B cell (primary cell): ENCODE data around the gene MUC4. TPM values are rescaled to one million over a fixed set of nuclear protein-coding genes. Genes with fewer than 3 reads are reported as not detected.

Source experiments
- ATAC-seq: fragments of 200-7000 bp; cut with Tn5 transposase; one replicate; pipeline ENCODE4 v1.10.0; 2021; ENCODE audit warnings: low read depth, mild to moderate bottlenecking, moderate number of reproducible peaks, moderate library complexity
- CTCF ChIA-PET: fragments of 350-600 bp; sonication (Branson Sonifier 250); formaldehyde crosslinking; loops from one replicate; lab custom pipeline; 2021; ENCODE audit warnings: antibody characterized with exemption, inconsistent platforms; lab: Charles Lee
- POLR2A ChIA-PET: fragments of 350-600 bp; sonication (Branson Sonifier 250); formaldehyde crosslinking; loops from one replicate; lab custom pipeline; 2021; ENCODE audit warnings: antibody characterized with exemption; lab: Charles Lee
- DNase-seq: peaks from one replicate; pipeline ENCODE4 v3.0.0; 2013
- H2AFZ ChIP-seq: 2 replicates; pipeline ENCODE4 v1.6.1; 2012; ENCODE audit warnings: mild to moderate bottlenecking, low read depth, low read length; ENCODE audit not compliant: insufficient read depth, poor library complexity, severe bottlenecking
- H3K27ac ChIP-seq, 2 donors: 1 replicate in 1 of 2; 2 replicates in 1 of 2; pipeline ENCODE4 v1.5.1; 2012 to 2013; ENCODE audit warnings: low read length in 2 of 2, mild to moderate bottlenecking in 2 of 2, moderate library complexity in 1 of 2
- H3K27me3 ChIP-seq, 4 experiments: fragments of 200-600 bp in 1 of 4; sonication (generic) in 1 of 4; replicated peaks in 1 of 4; 1 replicate in 2 of 4; 2 replicates in 2 of 4; pipeline versions ENCODE4 v1.6.1 to v1.7.0; 2013 to 2016; ENCODE audit warnings: low read length in 3 of 4, mild to moderate bottlenecking in 2 of 4, mixed read lengths in 1 of 4, moderate library complexity in 1 of 4; ENCODE audit not compliant: insufficient read depth in 4 of 4, control insufficient read depth in 3 of 4; ENCODE audit errors: control extremely low read depth in 1 of 4
- H3K36me3 ChIP-seq, 2 experiments: replicated peaks in 1 of 2; 1 replicate in 1 of 2; 2 replicates in 1 of 2; pipeline versions ENCODE4 v1.6.1 to v1.7.1; 2013; ENCODE audit warnings: low read length in 1 of 2; ENCODE audit not compliant: insufficient read depth in 2 of 2, control insufficient read depth in 1 of 2; ENCODE audit errors: control extremely low read depth in 1 of 2, extremely low read depth in 1 of 2
- H3K4me1 ChIP-seq, 2 donors: fragments of 200-600 bp in 1 of 2; sonication (generic) in 1 of 2; 1 replicate in 1 of 2; 2 replicates in 1 of 2; pipeline versions ENCODE4 v1.5.1 to v1.6.1; 2013 to 2017; ENCODE audit warnings: low read length in 2 of 2; ENCODE audit not compliant: control insufficient read depth in 2 of 2, insufficient read depth in 2 of 2
- H3K4me2 ChIP-seq: replicated peaks from 2 replicates; pipeline ENCODE3; 2012; ENCODE audit warnings: mild to moderate bottlenecking, low read depth, low read length; ENCODE audit not compliant: poor library complexity, severe bottlenecking
- H3K4me3 ChIP-seq, 5 experiments: fragments of 200-600 bp in 1 of 5; sonication (generic) in 1 of 5; 1 replicate in 3 of 5; 2 replicates in 2 of 5; pipeline versions ENCODE4 v1.5.1 to v1.7.0; 2011 to 2016; ENCODE audit warnings: low read length in 4 of 5, mild to moderate bottlenecking in 4 of 5, low read depth in 2 of 5, control low read depth in 1 of 5, moderate library complexity in 1 of 5; ENCODE audit not compliant: insufficient read depth in 1 of 5; ENCODE audit errors: control extremely low read depth in 1 of 5, extremely low read depth in 1 of 5
- H3K79me2 ChIP-seq: fragments of 200-600 bp; sonication (generic); one replicate; pipeline ENCODE4 v1.6.0; 2016; ENCODE audit warnings: low read length; ENCODE audit not compliant: control insufficient read depth, insufficient read depth
- H3K9ac ChIP-seq: fragments of 200-600 bp; sonication (generic); 2 replicates; pipeline ENCODE4 v1.6.1; 2017; ENCODE audit warnings: mild to moderate bottlenecking, low read length, moderate library complexity
- H3K9me3 ChIP-seq, 3 donors: one replicate each; pipeline versions ENCODE4 v1.6.1 to v1.7.1; 2013; ENCODE audit warnings: low read length in 2 of 3; ENCODE audit not compliant: control insufficient read depth in 2 of 3, insufficient read depth in 1 of 3; ENCODE audit errors: control extremely low read depth in 1 of 3
- H4K20me1 ChIP-seq: 2 replicates; pipeline ENCODE4 v1.6.0; 2012; ENCODE audit warnings: mild to moderate bottlenecking, low read length; ENCODE audit not compliant: insufficient read depth, control insufficient read depth, poor library complexity, severe bottlenecking
- H3K27ac Mint-ChIP-seq: one replicate; pipeline ENCODE4 v1.8.0; 2021; ENCODE audit warnings: mixed read lengths
- H3K27me3 Mint-ChIP-seq: one replicate; pipeline ENCODE4 v1.8.0; 2021; ENCODE audit warnings: mixed read lengths
- H3K4me1 Mint-ChIP-seq: one replicate; pipeline ENCODE4 v1.8.0; 2021; ENCODE audit warnings: mixed read lengths
- H3K4me3 Mint-ChIP-seq: one replicate; pipeline ENCODE4 v1.8.0; 2021; ENCODE audit warnings: mixed read lengths
- H3K9me3 Mint-ChIP-seq: one replicate; pipeline ENCODE4 v1.8.0; 2022; ENCODE audit warnings: mixed read lengths; ENCODE audit not compliant: insufficient read depth
- EZH2 ChIP-seq: IDR thresholded peaks from 2 replicates; pipeline ENCODE4 v1.6.1; 2012; ENCODE audit warnings: borderline replicate concordance, low read depth, mild to moderate bottlenecking, moderate library complexity, low read length; ENCODE audit not compliant: insufficient read depth, poor library complexity, severe bottlenecking
- WGBS: methylation state at CpG from one replicate; pipeline ENCODE4 v1.1.5; 2013; ENCODE audit warnings: missing lambda C conversion rate; ENCODE audit not compliant: insufficient coverage; 5-methylcytosine and 5-hydroxymethylcytosine counted together
- intact Hi-C: fragments of 100-400 bp; cut with micrococcal nuclease; formaldehyde crosslinking; loops from one replicate; pipeline ENCODE4 v1.10.0; 2022
- polyA plus RNA-seq: library from polyadenylated mRNA; depleted of rRNA; stranded (reverse); fragments of >200 nt; gene quantifications from 2 replicates; pipeline ENCODE4 v1.2.3, GENCODE V29; 2012
- total RNA-seq, 2 donors: library from RNA; stranded (reverse); fragments of 120-200 nt in 1 of 2; gene quantifications; 1 replicate in 1 of 2; 2 replicates in 1 of 2; pipeline versions ENCODE4 v1.2.3 to v1.2.4, GENCODE V29; 2013 to 2022
- TF ChIP-seq, protein P1 (sequence below): fragments of 200-600 bp; IDR thresholded peaks from one replicate; pipeline ENCODE4 v1.8.0; 2022; ENCODE audit warnings: antibody characterized with exemption, mild to moderate bottlenecking

Gene MUC4
- total and polyA plus RNA-seq, 2 donors (not counting 1 experiment from before 2014, with no cell fraction given), result 0.22 to 1.2 TPM

DNA sequence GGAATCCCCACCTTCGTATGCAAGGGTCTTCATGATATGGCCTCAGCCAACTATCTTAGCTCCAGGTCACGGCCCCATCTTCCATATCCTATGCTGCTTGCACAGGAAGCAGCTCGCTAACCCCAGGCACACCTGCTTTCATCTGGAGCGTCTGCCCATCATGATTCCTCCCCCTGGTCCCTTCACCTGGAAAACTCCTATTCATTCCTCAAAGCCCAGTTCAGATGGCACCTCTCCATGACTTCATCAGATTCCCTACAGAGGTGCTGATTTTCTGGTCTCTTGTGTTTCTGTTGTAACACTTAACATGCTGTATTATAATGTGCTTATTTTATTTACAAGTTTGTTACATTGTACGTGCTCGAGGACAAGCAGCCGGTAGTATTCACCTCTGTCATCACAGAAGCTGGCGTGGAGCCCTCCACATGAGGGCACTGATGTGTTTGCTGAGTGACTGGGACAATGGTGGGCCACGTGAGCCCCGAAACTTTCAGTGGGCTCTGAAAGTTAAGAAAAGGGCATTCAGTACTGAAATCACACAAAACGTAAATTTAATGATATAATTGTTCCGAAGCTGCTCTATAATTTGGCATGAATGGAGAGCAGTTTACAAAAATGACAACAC lies 74.8 kb downstream of the MUC4 start:
- Histone ChIP-seq H3K79me2 (no peaks in the 10 kb centered on the region), H3K4me2 (no peak overlapping the region), H3K27me3 (no peaks in the 10 kb centered on the region), H3K27ac (no peak overlapping the region), H2AFZ (no peak overlapping the region), H3K9me3 (peaks cover 0 to 6% (median 0%) of the 10 kb centered on the region in 3 donors), H3K4me3 (no peak overlapping the region), H3K36me3 (no peaks in the 10 kb centered on the region), H3K4me1 (no peaks in the 10 kb centered on the region), H4K20me1 (no peaks in the 10 kb centered on the region), H3K9ac (no peak overlapping the region)
- ATAC-seq, result no peak
- POLR2A ChIA-PET, result no interaction called here
- Mint-ChIP-seq H3K4me1 (no peaks in the 10 kb centered on the region), H3K27me3 (no peaks in the 10 kb centered on the region), H3K27ac (no peak overlapping the region), H3K4me3 (no peak overlapping the region), H3K9me3 (no peaks in the 10 kb centered on the region)
- no peak for DNase-seq
- CTCF ChIA-PET, result no interaction called here
- intact Hi-C loops, result no loop called here
- TF ChIP-seq, protein P1, sequence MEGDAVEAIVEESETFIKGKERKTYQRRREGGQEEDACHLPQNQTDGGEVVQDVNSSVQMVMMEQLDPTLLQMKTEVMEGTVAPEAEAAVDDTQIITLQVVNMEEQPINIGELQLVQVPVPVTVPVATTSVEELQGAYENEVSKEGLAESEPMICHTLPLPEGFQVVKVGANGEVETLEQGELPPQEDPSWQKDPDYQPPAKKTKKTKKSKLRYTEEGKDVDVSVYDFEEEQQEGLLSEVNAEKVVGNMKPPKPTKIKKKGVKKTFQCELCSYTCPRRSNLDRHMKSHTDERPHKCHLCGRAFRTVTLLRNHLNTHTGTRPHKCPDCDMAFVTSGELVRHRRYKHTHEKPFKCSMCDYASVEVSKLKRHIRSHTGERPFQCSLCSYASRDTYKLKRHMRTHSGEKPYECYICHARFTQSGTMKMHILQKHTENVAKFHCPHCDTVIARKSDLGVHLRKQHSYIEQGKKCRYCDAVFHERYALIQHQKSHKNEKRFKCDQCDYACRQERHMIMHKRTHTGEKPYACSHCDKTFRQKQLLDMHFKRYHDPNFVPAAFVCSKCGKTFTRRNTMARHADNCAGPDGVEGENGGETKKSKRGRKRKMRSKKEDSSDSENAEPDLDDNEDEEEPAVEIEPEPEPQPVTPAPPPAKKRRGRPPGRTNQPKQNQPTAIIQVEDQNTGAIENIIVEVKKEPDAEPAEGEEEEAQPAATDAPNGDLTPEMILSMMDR, result no peak
- no peak for TF ChIP-seq EZH2
- 89% methylated on average over 10 of the region's 12 CpGs for WGBS

DNA sequence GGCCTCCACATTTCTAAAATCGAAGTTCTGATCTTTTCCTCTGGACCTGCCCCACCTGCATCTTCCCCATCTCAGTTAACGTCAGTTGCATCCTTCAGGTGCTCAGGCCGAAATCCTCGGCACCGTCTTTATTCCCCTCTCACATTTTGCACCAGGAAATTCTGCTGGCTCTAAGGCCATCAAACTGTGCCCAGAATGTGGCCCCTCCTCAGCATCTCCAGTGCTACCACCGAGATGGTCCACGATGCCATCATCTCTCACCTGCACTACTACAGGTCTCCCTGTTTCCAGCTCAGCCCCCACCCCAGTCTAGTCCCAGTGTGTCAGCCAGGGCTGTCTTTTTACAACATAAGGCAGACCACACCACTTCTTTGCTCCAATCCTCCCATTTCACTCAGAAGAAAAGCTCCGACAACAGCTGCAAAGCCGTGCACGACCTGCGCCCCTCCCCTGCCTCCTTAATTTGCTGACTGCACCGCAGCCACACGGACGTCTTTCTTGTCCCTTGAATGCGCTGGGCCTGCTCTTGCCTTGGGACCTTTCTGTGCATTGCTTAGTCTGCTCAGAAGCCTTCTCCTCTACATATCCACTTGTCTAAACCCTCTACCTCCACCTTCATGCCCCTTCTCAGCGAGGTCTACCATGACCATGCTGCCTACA lies 76.6 kb downstream of the MUC4 start:
- Histone ChIP-seq H3K4me1 (no peaks in the 10 kb centered on the region), H3K4me2 (no peak overlapping the region), H3K27ac (no peak overlapping the region), H3K9ac (no peak overlapping the region), H3K4me3 (no peak overlapping the region), H2AFZ (no peak overlapping the region), H3K79me2 (no peaks in the 10 kb centered on the region), H4K20me1 (no peaks in the 10 kb centered on the region), H3K36me3 (no peaks in the 10 kb centered on the region), H3K27me3 (no peaks in the 10 kb centered on the region), H3K9me3 (peaks cover 0 to 6% (median 0%) of the 10 kb centered on the region in 3 donors)
- ChIA-PET CTCF (no interaction called here), POLR2A (no interaction called here)
- TF ChIP-seq, protein P1, result no peak
- no peak overlapping the region for H3K27ac Mint-ChIP-seq
- DNase-seq (no peak), ATAC-seq (no peak)
- H3K9me3 Mint-ChIP-seq, result no peaks in the 10 kb centered on the region
- H3K4me3 Mint-ChIP-seq, result no peak overlapping the region
- intact Hi-C loops, result no loop called here
- WGBS, result 80% methylated on average over 16 of the region's 16 CpGs
- peaks cover under 1% of the 10 kb centered on the region for H3K27me3 Mint-ChIP-seq
- no peaks in the 10 kb centered on the region for H3K4me1 Mint-ChIP-seq
